A673 (cell line): ENCODE measurements around the gene CYP1B1.
"Not testable (repeated sequence)": the region's sequence is repeated elsewhere in the genome, so short reads cannot be mapped to it uniquely, and the experiment has no call there.

Experiments
- EZH2 ChIP-seq: fragments of 200-600 bp; sonication (generic); IDR thresholded peaks from 2 replicates; pipeline ENCODE4 v1.6.1; 2017; ENCODE audit warnings: borderline replicate concordance, low read depth, mild to moderate bottlenecking, mixed read lengths, antibody characterized with exemption, low read length; ENCODE audit not compliant: poor library complexity, severe bottlenecking
- TF ChIP-seq, protein P1 (sequence below): fragments of 300-800, 200-600 bp; sonication (generic); conservative IDR thresholded peaks from 2 replicates; pipeline ENCODE4 v1.5.1; 2017; ENCODE audit warnings: low read depth, mild to moderate bottlenecking, antibody characterized with exemption, low read length, moderate library complexity, mixed read lengths

GRCh38 chr2:38020359-38021069, 55.4 kb downstream of the CYP1B1 start:
- TF ChIP-seq, protein P1, sequence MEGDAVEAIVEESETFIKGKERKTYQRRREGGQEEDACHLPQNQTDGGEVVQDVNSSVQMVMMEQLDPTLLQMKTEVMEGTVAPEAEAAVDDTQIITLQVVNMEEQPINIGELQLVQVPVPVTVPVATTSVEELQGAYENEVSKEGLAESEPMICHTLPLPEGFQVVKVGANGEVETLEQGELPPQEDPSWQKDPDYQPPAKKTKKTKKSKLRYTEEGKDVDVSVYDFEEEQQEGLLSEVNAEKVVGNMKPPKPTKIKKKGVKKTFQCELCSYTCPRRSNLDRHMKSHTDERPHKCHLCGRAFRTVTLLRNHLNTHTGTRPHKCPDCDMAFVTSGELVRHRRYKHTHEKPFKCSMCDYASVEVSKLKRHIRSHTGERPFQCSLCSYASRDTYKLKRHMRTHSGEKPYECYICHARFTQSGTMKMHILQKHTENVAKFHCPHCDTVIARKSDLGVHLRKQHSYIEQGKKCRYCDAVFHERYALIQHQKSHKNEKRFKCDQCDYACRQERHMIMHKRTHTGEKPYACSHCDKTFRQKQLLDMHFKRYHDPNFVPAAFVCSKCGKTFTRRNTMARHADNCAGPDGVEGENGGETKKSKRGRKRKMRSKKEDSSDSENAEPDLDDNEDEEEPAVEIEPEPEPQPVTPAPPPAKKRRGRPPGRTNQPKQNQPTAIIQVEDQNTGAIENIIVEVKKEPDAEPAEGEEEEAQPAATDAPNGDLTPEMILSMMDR: not testable (repeated sequence)
- TF ChIP-seq EZH2: not testable (repeated sequence)
